ENCODE results near the gene SYT1.

DNA sequence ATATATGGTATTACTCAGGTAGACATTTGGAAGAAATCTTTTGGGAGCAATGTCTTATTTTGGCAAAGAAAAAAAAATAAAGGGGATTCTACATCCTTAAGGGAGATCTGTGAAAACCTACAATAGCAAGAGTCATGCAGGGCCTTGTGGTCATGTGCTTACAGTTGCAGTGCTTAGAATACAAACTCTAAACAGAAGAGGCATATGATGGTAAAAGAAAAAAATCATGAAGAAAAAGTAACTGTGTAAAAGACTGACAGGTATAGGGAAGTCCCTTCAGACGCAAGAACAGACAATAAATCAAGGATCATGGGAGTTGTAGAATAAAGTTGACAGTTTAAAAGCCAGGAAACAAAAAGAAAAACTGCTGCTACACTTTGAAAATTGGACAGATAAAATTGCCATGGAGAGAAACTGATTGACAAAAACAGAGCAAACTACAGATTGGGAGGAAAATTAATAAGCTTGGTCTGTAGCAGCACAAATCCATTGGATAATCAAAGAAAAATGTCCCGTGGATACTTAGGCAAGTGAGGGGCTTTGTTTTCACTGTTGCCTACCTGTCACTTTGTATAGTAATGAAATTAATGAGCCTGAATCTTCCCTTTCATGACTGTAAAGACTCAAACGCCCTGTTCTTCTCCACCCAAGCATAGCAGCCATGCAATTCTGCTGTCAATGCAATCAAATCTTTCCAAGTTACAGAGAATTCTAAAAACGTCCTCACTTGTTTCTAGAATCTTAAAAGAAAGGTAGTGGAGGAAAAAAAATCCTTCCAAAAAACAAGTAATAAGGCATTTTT is 402.0 kb downstream of the SYT1 start:
- TF ChIP-seq POLR2AphosphoS5 (IDR thresholded peaks at IDR 0.05; ENCODE audit: low read depth, low read length) (no peak), SIN3A (IDR thresholded peaks at IDR 0.05; ENCODE audit: borderline replicate concordance, insufficient read depth, low read length) (no peak), FOXP2 (optimal IDR thresholded peaks at IDR 0.05; ENCODE audit: borderline replicate concordance, extremely low read depth, extremely low read length, insufficient read depth) (no peak), TAF1 (IDR thresholded peaks at IDR 0.05; ENCODE audit: borderline replicate concordance, insufficient read depth, low read length) (no peak)
- TF ChIP-seq, protein P1, sequence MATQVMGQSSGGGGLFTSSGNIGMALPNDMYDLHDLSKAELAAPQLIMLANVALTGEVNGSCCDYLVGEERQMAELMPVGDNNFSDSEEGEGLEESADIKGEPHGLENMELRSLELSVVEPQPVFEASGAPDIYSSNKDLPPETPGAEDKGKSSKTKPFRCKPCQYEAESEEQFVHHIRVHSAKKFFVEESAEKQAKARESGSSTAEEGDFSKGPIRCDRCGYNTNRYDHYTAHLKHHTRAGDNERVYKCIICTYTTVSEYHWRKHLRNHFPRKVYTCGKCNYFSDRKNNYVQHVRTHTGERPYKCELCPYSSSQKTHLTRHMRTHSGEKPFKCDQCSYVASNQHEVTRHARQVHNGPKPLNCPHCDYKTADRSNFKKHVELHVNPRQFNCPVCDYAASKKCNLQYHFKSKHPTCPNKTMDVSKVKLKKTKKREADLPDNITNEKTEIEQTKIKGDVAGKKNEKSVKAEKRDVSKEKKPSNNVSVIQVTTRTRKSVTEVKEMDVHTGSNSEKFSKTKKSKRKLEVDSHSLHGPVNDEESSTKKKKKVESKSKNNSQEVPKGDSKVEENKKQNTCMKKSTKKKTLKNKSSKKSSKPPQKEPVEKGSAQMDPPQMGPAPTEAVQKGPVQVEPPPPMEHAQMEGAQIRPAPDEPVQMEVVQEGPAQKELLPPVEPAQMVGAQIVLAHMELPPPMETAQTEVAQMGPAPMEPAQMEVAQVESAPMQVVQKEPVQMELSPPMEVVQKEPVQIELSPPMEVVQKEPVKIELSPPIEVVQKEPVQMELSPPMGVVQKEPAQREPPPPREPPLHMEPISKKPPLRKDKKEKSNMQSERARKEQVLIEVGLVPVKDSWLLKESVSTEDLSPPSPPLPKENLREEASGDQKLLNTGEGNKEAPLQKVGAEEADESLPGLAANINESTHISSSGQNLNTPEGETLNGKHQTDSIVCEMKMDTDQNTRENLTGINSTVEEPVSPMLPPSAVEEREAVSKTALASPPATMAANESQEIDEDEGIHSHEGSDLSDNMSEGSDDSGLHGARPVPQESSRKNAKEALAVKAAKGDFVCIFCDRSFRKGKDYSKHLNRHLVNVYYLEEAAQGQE (IDR thresholded peaks at IDR 0.05; ENCODE audit: insufficient read depth in 1 of 2, low read depth in 2 of 2, low read length in 2 of 2), result no peak
